HG03521 (cell line): Measurements from ENCODE around the gene FGF12.

Source experiments
- ATAC-seq: cut with Tn5 transposase; IDR thresholded peaks from one replicate; pipeline ENCODE4 v1.9.1; 2021; ENCODE audit warnings: mild to moderate bottlenecking, moderate library complexity; ENCODE audit not compliant: unreplicated experiment

The FGF12 gene

DNA sequence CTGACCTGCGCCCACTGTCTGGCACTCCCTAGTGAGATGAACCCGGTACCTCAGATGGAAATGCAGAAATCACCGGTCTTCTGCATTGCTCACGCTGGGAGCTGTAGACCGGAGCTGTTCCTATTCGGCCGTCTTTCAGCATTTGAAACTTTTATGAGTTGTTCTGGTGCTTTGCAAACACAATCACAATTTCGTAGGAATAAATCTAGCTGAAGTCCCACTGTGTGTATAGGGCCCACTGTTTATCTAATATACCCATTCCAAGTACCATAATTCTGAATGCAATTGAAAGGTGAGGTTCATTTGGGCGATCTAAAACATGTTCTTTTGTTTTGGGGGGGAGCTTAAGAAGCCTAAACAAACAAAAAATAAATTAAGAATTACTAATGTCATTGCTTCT lies 572.1 kb downstream of the FGF12 start:
- ATAC-seq, result no peak

DNA sequence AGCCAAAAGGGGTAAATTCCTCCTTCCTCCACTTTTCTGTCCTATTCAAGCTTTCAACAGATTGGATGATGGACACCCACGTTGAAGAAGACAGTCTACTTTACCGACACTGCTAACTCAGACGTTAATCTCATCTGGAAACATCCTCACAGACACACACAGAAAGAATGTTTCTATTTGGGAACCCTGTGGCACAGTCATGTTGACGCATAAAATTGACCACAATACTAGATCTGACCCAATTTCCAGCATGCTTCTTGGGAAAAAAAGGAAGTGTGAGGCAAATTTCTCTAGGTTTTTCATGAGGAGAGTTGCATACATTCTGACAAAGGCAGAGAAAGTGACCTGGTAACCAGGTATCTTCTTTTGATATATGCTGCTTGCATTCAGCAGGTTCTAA lies 594.1 kb downstream of the FGF12 start:
- ATAC-seq, result no peak

DNA sequence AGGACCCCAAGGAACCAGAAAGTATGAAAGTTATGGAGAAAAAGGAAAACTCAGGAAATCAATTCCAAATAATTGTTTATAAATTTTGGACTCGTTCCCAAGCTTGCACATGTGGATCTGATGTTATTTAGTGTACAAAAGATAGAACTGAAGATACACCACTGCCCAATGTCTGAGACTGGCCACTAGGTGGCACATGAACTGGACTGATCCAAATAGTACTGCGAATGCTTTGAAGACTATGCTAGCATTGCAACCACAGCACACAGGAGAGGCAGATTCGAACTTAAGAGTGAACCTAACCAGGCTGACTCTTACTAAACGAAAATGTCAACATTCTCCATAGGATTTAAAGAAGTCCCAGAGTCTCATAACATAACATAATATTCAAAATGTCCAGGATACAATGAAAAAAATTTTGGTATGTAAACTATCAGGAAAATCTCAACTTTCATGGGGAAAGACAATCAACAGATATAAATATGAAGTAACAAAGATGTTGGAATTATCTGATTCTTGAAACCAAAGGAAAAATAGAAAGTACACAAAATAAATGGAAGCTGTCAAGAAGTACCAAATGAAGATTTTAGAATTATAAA lies 596.7 kb downstream of the FGF12 start:
- peak; percentile 79 for ATAC-seq

DNA sequence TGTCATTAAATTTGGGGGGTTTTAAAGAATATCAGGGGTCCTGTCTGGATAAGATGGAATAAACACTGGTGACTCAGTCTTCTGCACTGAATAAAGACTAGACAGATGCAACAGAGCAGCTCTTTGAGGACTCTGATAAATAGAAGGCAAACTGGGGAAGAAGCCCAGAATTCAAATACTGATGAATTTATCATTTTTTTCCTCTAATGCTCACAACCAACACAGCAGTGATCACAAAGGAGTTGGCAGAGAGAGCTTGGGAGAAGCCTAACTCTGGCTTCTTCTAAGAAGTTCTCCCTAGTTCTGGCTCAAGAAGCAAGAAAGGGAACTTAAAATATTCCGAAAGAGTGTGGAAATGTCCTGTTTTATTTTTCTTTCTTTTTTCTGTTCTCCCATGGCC lies 597.8 kb downstream of the FGF12 start:
- no peak for ATAC-seq

DNA sequence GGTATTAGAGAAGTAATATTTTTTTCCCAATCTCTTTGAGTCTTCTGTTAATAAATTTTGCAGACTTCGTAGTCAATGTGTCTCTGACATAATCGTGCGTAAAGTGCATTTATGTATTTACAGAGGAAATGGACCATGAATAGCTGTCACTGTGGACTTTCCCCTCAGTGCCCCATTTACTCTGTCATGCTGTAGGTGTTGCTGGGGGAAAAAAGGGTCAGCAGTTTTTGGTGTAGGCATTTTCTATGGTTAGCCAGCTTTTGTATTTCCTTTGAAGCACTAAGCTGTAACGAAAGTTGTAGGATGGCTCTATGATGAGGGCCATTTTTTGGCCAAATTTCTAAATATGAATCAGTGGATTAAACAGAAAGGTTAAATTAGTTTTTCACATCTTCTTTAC lies 598.4 kb downstream of the FGF12 start:
- ATAC-seq, result no peak

DNA sequence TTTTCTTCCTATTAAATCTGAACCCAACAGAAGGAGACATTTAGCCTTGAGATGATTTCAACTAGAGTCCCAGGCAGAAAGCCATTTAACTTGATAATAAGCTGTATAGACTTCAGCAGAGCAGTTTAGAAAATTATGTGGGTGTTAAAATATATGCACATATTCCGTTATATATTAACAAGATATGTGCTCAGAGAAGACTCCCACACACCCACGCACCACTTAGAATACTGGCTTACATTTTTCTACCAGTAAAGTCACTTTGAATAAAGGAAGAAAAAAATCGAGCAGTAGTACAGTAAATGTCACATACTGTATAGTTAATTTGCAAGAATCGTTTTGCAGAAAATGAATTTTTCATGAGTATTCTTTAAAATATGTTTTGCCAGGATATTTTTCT lies 599.3 kb downstream of the FGF12 start:
- ATAC-seq, result no peak

DNA sequence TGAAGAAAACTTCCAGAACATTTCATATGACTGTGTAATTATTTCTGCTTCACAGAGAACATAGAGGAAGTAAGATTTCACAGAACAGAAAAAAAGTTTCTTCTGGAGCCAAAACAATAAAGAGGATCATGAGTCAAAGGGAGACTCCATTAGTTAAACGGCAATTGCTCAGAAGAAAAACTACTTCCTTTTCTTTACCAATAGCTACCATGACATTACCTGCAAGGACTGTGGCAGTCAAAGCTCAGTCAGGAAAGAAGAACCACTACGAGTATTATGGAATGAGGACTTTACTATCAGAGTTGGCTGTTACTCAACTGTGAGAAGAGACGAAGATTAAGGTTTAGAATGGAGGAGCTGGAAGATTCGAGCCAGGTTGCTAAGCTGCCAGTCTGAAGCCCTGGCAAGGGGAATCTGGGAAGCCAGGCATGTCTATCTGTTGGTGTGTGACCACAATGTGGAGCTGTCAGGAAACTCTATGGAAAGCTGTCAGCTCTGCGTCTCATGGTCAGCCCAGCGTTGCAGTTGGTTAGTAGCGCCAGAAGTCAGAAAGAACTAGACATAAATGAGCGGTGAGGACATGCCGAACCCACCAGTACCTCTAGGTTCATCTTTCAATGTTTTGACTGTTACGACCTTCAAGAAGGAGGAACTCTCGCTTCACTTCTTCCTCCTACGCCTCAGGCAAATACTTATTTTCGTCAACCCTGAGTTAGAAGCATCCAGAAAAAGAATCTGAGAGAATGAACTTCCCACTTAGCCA lies 604.3 kb downstream of the FGF12 start:
- peak; percentile 74 for ATAC-seq

DNA sequence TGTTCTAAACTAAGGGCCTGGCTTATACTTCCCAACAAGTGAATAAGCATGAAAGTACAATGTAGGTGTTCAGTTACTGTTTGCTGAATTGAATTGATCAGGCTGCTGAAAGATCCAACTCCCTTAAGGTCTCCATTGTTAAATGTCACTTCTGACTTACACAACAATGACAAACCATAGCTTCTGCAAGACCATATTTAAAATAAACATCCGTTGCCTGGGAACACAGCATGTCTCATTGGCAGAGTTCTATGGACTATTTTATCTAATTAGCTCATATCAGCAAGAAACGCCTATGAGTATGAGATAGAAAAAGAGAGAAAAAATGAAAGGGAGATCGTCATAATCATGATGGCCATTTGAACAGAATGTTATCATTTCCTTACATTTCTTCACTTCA lies 605.4 kb downstream of the FGF12 start:
- ATAC-seq, result no peak

DNA sequence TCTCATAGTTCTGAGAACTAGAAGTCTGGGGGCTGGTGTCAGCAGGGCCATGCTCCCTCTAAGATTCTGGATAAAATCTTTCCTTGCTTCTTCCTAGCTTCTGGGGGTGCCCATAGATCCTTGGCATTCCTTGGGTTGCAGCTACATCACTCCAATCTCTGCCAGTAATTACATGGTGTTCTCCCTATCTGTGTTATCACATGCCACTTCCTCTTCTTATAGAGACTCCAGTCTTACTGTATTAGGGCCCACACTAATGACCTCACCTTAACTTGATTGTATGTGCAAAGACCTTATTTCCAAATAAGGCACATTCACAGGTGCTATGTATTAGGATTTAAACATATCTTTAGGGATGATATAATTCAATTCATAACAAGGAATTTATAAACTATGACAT lies 618.5 kb downstream of the FGF12 start:
- ATAC-seq, result no peak

DNA sequence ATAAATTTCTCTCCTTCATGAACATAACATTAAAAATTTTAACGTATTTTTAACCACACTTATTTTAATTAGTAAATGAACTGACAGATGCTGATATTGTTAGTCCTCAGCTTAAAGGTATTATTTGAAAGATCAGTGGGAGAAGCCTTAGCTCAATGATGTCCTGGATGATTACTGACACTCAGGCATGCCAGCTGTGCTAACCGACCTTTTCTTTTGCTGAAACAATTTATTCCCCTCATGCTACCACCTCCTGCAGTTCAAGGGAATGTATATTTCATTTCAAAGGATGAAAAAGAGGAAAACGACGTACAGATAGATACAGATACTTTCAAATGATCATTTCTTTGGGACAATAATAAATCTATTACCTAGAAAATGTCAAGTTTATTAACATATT lies 620.8 kb downstream of the FGF12 start:
- ATAC-seq, result no peak

DNA sequence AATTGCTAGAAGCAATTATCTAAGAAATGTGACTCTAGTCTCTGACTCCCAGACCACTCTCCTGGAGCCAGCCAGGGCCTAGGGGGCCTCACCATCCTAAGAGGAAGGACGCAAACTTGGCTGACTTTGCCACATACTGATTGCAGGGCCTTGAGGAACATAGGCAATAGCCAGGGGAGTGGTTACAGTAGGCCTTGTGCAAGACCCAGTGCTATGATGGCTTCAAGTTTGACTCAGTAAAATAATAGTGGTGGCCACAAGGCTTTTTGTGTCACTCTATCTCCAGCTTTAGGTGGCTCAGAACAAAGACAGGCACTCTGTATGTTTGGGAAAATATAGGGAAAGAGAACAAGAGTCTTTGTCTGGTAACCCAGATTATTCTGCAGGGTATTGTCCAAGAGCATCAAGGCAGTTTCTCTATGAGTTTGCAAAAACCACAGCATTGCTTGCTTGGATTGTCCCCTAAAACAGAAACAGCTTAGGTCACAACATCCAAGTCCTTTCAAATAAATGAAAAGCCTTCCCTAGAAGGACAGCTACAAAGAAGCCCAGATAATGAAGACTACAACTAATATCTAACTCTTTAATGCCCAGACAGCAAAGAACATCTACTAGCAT lies 634.8 kb downstream of the FGF12 start:
- ATAC-seq, result no peak

DNA sequence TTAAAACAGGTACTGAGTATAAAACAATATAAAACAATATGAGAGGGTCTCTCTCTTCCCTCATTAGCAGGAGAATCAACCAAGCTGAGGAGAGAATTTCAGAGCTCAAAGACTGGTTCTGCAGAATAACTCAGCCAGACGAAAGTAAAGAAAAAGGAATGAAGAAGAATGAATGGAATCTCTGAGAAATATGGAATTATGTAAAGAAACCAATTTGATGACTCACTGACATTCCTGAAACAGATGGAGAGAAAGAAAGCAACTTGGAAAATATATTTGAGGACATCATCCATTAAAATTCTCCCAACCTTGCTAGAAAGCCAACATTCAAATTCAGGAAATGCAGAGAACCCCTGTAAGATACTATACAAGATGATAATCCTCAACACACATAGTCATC lies 635.5 kb downstream of the FGF12 start:
- ATAC-seq, result no peak

DNA sequence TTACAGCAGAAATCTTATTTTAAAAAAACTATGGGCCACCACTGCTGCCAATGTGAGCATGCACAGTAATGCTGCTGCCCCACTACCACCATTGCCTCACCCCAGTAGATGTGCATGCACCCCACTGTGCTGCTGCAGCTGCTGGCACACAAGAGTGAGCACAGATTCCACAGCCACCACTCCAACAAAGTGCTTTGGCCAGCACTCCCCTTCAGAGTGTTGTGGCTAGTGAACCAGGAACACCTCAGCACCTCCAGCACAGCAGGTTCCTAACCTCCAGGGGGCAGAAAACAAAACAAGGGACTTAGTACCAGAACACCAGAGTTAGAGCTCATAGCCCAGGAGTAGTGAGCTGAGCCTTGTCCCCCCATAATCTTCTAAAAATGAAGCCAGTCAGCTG lies 636.8 kb downstream of the FGF12 start:
- ATAC-seq, result peak; percentile 74
